SK-N-SH treated with all-trans-retinoic acid at 6 μM for 48 hours (cell line): ENCODE measurements around the gene HCN2.

Experiments
- ATAC-seq: fragments of 200-7000 bp; cut with Tn5 transposase; 3 replicates; pipeline ENCODE4 v1.9.1; 2020; ENCODE audit warnings: mild to moderate bottlenecking, moderate library complexity
- BACH2 ChIP-seq: fragments of 250-450 bp; sonication (Bioruptor Pico); IDR thresholded peaks from 2 replicates; pipeline ENCODE4 v1.9.0; 2021; ENCODE audit warnings: mild to moderate bottlenecking, borderline replicate concordance
- CSDC2 ChIP-seq: fragments of 250-450 bp; sonication (Bioruptor Pico); IDR thresholded peaks from 2 replicates; pipeline ENCODE4 v1.5.0; 2020; ENCODE audit warnings: mild to moderate bottlenecking, moderate library complexity
- GLIS3 ChIP-seq: fragments of 250-450 bp; sonication (Bioruptor Pico); IDR thresholded peaks from 2 replicates; pipeline ENCODE4 v1.5.0; 2020; ENCODE audit warnings: mild to moderate bottlenecking, moderate library complexity
- ISL1 ChIP-seq: fragments of 250-450 bp; sonication (Bioruptor Pico); IDR thresholded peaks from 2 replicates; pipeline ENCODE4 v2.1.2; 2022; ENCODE audit warnings: mild to moderate bottlenecking, moderate library complexity
- OSR1 ChIP-seq: fragments of 250-450 bp; sonication (Bioruptor Pico); IDR thresholded peaks from 2 replicates; pipeline ENCODE4 v1.8.0; 2022; ENCODE audit warnings: moderate library complexity, mild to moderate bottlenecking, inconsistent platforms
- PPARA ChIP-seq: fragments of 250-450 bp; sonication (Bioruptor Pico); IDR thresholded peaks from 2 replicates; pipeline ENCODE4 v1.5.0; 2020; ENCODE audit warnings: mild to moderate bottlenecking, borderline replicate concordance
- RARB ChIP-seq: fragments of 250-450 bp; sonication (Bioruptor Pico); IDR thresholded peaks from 2 replicates; pipeline ENCODE4 v1.8.0; 2021; ENCODE audit warnings: mild to moderate bottlenecking, moderate library complexity
- SNAI2 ChIP-seq: fragments of 250-450 bp; sonication (Bioruptor Pico); IDR thresholded peaks from 2 replicates; pipeline ENCODE4 v1.5.0; 2020; ENCODE audit warnings: mild to moderate bottlenecking, moderate library complexity
- TCF4 ChIP-seq: fragments of 250-450 bp; sonication (Bioruptor Pico); IDR thresholded peaks from 2 replicates; pipeline ENCODE4 v1.8.0; 2021; ENCODE audit warnings: mild to moderate bottlenecking, moderate library complexity, borderline replicate concordance
- TOX ChIP-seq: fragments of 250-450 bp; sonication (Bioruptor Pico); IDR thresholded peaks from 2 replicates; pipeline ENCODE4 v1.8.0; 2021; ENCODE audit warnings: mild to moderate bottlenecking, moderate library complexity, borderline replicate concordance
- ZC3H10 ChIP-seq: fragments of 250-450 bp; sonication (Bioruptor Pico); IDR thresholded peaks from 2 replicates; pipeline ENCODE4 v1.5.1; 2021; ENCODE audit warnings: mild to moderate bottlenecking, moderate library complexity
- ZNF565 ChIP-seq: fragments of 450-650 bp; formaldehyde crosslinking; conservative IDR thresholded peaks from 2 replicates; pipeline ENCODE4 v1.5.0; 2020; ENCODE audit warnings: low read depth, mild to moderate bottlenecking, moderate library complexity
- ZNF70 ChIP-seq: fragments of 450-650 bp; formaldehyde crosslinking; IDR thresholded peaks from 2 replicates; pipeline ENCODE4 v1.5.0; 2020; ENCODE audit warnings: mild to moderate bottlenecking, moderate library complexity
- ZNF8 ChIP-seq: fragments of 450-650 bp; formaldehyde crosslinking; IDR thresholded peaks from 2 replicates; pipeline ENCODE4 v1.5.0; 2020; ENCODE audit warnings: mild to moderate bottlenecking, moderate library complexity
- TF ChIP-seq, protein P1 (sequence below): fragments of 250-450 bp; sonication (Bioruptor Pico); IDR thresholded peaks from 2 replicates; pipeline ENCODE4 v1.8.0; 2021; ENCODE audit warnings: low read depth, mild to moderate bottlenecking, moderate library complexity, borderline replicate concordance
- TF ChIP-seq, protein P2 (sequence below): fragments of 250-450 bp; sonication (Bioruptor Pico); IDR thresholded peaks from 2 replicates; pipeline ENCODE4 v1.5.1; 2021; ENCODE audit warnings: mild to moderate bottlenecking, moderate library complexity
- TF ChIP-seq, protein P3 (sequence below): fragments of 250-450 bp; sonication (Bioruptor Pico); IDR thresholded peaks from 2 replicates; pipeline ENCODE4 v1.5.1; 2020; ENCODE audit warnings: low read depth, mild to moderate bottlenecking, moderate library complexity
- TF ChIP-seq, protein P4 (sequence below): fragments of 250-450 bp; sonication (Bioruptor Pico); IDR thresholded peaks from 2 replicates; pipeline ENCODE4 v1.5.0; 2020; ENCODE audit warnings: mild to moderate bottlenecking, moderate library complexity

HCN2 gene

DNA sequence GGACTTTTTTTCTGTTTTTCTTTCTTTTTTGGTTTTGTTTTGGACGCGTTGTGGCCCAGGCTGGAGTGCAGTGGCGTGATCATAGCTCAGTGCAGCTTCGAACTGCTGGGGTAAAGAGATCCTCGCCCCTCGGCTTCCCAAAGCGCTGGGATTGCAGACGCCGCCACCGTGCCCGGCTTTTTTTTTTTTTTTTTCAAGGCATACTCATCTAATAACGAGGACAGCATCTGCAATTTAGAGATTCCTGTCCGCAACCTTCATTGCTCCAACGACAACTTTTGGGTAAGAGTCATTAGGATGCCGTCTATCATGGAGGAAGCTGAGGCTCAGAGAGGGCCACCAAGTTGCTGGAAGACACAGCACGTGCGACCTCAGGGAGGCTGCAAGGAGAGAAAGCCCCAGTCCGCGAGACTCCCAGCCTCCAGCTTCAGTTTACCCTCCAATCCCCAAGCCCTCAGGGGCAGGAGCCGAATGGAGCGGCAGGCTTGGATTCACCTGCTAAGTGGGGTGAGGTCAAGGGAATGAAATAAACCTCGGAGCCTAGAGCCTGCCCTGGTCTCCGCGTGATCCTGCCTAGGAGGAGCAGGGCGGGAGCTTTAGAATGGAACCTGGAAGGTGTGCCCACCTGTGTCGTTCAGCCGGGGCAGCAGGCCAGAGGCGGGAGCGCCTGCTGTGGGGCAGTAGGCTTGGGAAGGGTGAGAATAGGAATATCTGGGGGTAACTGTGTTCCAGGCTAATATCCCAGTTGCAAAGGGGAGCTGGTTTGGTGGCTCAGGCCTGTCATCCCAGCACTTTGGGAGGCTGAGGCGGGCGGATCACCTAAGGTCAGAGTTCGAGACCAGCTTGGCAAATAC is 44.3 kb downstream of the HCN2 start (continued):
- TF ChIP-seq, protein P1, sequence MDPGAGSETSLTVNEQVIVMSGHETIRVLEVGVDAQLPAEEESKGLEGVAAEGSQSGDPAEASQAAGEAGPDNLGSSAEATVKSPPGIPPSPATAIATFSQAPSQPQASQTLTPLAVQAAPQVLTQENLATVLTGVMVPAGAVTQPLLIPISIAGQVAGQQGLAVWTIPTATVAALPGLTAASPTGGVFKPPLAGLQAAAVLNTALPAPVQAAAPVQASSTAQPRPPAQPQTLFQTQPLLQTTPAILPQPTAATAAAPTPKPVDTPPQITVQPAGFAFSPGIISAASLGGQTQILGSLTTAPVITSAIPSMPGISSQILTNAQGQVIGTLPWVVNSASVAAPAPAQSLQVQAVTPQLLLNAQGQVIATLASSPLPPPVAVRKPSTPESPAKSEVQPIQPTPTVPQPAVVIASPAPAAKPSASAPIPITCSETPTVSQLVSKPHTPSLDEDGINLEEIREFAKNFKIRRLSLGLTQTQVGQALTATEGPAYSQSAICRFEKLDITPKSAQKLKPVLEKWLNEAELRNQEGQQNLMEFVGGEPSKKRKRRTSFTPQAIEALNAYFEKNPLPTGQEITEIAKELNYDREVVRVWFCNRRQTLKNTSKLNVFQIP (CRISPR knock-in tag), result no peak
- no peak for TF ChIP-seq PPARA (CRISPR knock-in tag)
- TF ChIP-seq, all 23 proteins: peak for 0

DNA sequence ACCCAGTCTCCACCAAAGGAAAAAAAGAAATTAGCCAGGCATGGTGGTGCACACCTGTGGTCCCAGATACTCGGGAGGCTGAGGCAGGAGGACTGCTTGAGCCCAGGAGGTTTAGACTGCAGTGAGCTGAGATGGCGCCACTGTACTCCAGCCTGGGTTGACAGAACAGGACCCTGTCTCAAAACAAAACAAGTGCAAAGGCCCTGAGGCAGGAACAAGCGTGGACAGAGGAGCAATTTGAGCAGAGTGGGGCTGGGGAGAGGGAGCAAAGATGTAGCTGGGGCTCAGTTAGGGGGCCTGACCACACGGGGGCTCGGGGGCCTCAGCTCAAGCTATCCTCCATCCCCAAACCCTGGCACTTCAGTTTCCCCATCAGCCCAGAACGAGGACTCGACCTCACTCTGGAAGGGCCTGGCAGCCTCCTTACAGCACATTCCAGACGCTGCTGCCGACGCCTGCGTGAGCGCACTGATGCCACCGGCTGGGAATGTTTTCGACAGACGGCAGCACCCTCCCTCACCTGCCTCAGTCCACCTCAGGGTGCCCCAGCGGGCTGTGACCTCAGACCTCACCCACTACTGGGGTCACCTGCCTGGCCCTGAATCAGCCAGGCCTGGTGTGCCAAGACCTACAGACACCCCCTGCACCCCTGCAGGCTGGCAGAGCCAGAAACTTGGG is 45.4 kb downstream of the HCN2 start:
- TF ChIP-seq, protein P2, sequence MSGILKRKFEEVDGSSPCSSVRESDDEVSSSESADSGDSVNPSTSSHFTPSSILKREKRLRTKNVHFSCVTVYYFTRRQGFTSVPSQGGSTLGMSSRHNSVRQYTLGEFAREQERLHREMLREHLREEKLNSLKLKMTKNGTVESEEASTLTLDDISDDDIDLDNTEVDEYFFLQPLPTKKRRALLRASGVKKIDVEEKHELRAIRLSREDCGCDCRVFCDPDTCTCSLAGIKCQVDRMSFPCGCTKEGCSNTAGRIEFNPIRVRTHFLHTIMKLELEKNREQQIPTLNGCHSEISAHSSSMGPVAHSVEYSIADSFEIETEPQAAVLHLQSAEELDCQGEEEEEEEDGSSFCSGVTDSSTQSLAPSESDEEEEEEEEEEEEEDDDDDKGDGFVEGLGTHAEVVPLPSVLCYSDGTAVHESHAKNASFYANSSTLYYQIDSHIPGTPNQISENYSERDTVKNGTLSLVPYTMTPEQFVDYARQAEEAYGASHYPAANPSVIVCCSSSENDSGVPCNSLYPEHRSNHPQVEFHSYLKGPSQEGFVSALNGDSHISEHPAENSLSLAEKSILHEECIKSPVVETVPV (CRISPR knock-in tag), result no peak
- TF ChIP-seq TCF4 (no peak), ZC3H10 (CRISPR knock-in tag) (no peak), OSR1 (CRISPR knock-in tag) (no peak), BACH2 (no peak), SNAI2 (no peak), ZNF8 (CRISPR knock-in tag) (no peak), RARB (no peak)
- TF ChIP-seq, protein P3, sequence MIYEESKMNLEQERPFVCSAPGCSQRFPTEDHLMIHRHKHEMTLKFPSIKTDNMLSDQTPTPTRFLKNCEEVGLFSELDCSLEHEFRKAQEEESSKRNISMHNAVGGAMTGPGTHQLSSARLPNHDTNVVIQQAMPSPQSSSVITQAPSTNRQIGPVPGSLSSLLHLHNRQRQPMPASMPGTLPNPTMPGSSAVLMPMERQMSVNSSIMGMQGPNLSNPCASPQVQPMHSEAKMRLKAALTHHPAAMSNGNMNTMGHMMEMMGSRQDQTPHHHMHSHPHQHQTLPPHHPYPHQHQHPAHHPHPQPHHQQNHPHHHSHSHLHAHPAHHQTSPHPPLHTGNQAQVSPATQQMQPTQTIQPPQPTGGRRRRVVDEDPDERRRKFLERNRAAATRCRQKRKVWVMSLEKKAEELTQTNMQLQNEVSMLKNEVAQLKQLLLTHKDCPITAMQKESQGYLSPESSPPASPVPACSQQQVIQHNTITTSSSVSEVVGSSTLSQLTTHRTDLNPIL (CRISPR knock-in tag), result no peak
- TF ChIP-seq, all 23 proteins: peak for 0
- no peak for ATAC-seq

DNA sequence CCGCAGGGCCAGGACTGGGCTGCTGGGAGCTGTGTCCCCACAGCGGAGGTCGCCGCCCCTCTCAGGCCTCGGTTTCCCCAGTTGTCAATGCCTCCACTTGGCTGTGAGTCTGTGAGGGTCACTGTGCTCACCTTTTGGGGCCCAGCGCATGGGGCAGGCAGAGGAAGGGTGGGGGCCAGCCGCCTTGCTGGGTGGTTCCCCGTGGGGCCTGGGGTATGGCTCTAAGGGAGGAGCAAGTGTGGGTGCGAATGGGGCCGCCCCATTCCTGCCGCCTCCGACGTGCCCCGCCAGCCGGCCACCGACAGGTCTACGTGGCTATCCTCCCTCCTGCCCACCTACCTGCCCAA is 49.2 kb downstream of the HCN2 start:
- TF ChIP-seq ZNF70 (CRISPR knock-in tag) (no peak), ZNF565 (CRISPR knock-in tag) (no peak), RARB (no peak), GLIS3 (CRISPR knock-in tag) (no peak), TOX (no peak), ISL1 (CRISPR knock-in tag) (no peak), PPARA (CRISPR knock-in tag) (no peak), BACH2 (no peak), CSDC2 (CRISPR knock-in tag) (no peak), TCF4 (no peak), SNAI2 (no peak)
- TF ChIP-seq, protein P2 (CRISPR knock-in tag), result no peak
- TF ChIP-seq, protein P1 (CRISPR knock-in tag), result no peak
- TF ChIP-seq, protein P4, sequence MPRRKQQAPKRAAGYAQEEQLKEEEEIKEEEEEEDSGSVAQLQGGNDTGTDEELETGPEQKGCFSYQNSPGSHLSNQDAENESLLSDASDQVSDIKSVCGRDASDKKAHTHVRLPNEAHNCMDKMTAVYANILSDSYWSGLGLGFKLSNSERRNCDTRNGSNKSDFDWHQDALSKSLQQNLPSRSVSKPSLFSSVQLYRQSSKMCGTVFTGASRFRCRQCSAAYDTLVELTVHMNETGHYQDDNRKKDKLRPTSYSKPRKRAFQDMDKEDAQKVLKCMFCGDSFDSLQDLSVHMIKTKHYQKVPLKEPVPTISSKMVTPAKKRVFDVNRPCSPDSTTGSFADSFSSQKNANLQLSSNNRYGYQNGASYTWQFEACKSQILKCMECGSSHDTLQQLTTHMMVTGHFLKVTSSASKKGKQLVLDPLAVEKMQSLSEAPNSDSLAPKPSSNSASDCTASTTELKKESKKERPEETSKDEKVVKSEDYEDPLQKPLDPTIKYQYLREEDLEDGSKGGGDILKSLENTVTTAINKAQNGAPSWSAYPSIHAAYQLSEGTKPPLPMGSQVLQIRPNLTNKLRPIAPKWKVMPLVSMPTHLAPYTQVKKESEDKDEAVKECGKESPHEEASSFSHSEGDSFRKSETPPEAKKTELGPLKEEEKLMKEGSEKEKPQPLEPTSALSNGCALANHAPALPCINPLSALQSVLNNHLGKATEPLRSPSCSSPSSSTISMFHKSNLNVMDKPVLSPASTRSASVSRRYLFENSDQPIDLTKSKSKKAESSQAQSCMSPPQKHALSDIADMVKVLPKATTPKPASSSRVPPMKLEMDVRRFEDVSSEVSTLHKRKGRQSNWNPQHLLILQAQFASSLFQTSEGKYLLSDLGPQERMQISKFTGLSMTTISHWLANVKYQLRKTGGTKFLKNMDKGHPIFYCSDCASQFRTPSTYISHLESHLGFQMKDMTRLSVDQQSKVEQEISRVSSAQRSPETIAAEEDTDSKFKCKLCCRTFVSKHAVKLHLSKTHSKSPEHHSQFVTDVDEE (CRISPR knock-in tag), result no peak
- TF ChIP-seq, protein P3 (CRISPR knock-in tag), result no peak
- ATAC-seq, result no peak
